H1 (cell line): ENCODE results near the gene FEZF1. TPM values are rescaled to one million over a fixed set of nuclear protein-coding genes. Genes with fewer than 3 reads are reported as not detected.

Experiments used
- BCL11A ChIP-seq, 2 experiments: IDR thresholded peaks; one replicate each; pipeline ENCODE4 v1.6.1; 2011; ENCODE audit warnings: low read depth in 2 of 2, low read length in 2 of 2, mild to moderate bottlenecking in 2 of 2
- CEBPB ChIP-seq: IDR thresholded peaks from 2 replicates; pipeline ENCODE4 v1.6.1; 2012; ENCODE audit warnings: low read depth, low read length
- CHD1 ChIP-seq: IDR thresholded peaks from 2 replicates; pipeline ENCODE4 v1.6.1; 2012; ENCODE audit warnings: low read depth, low read length, improper control_type of control experiment
- EGR1 ChIP-seq: IDR thresholded peaks from 2 replicates; pipeline ENCODE4 v1.6.1; 2011; ENCODE audit warnings: low read depth, low read length, borderline replicate concordance
- GABPA ChIP-seq: IDR thresholded peaks from 2 replicates; pipeline ENCODE4 v1.6.1; 2011; ENCODE audit warnings: mild to moderate bottlenecking, low read length, moderate library complexity, borderline replicate concordance; ENCODE audit not compliant: insufficient read depth
- SUZ12 ChIP-seq: fragments of 200-600 bp; sonication (generic); IDR thresholded peaks from 2 replicates; pipeline ENCODE4 v1.6.1; 2012; ENCODE audit warnings: mild to moderate bottlenecking, inconsistent platforms, low read length, moderate library complexity, mixed read lengths
- TAF7 ChIP-seq: optimal IDR thresholded peaks from 2 replicates; pipeline ENCODE3; 2011; ENCODE audit warnings: low read depth, mild to moderate bottlenecking, inconsistent platforms, low read length, moderate library complexity, borderline replicate concordance
- TBP ChIP-seq: IDR thresholded peaks from 2 replicates; pipeline ENCODE4 v1.6.1; 2011; ENCODE audit warnings: low read depth, low read length, improper control_type of control experiment
- YY1 ChIP-seq: IDR thresholded peaks from 2 replicates; pipeline ENCODE4 v1.6.1; 2011; ENCODE audit warnings: low read depth, mild to moderate bottlenecking, low read length
- polyA plus RNA-seq, 7 experiments: library from polyadenylated mRNA; depleted of rRNA in 3 of 7; stranded (reverse) in 5 of 7; unstranded in 2 of 7; fragments of >200 nt in 5 of 7; fragments of 200-250 nt in 2 of 7; gene quantifications; 1 replicate in 5 of 7; 2 replicates in 1 of 7; 4 replicates in 1 of 7; pipeline versions ENCODE4 v1.2.1 to v1.2.3, GENCODE V29; 2011 to 2013; ENCODE audit warnings: missing spikeins in 2 of 7, mixed read lengths in 2 of 7
- total RNA-seq: library from RNA; stranded (reverse); fragmentation: NEBNext Ultra II Directional; extraction: Animal tissue kit (Norgen Biotek cat#: 25700); gene quantifications from 2 replicates; pipeline ENCODE4 v1.2.1, GENCODE V29; 2021
- TF ChIP-seq, protein P1 (sequence below): fragments of 300-600 bp; sonication (generic); IDR thresholded peaks from 2 replicates; pipeline ENCODE4 v1.7.1; 2012; ENCODE audit warnings: low read length, moderate library complexity, mild to moderate bottlenecking, inconsistent platforms; ENCODE audit not compliant: insufficient replicate concordance

FEZF1 gene
- total and polyA plus RNA-seq, 2 of the 8 experiments (the other 6 are each of a cell fraction or from before 2014, with no cell fraction given): 10.6 to 15.7 TPM

DNA sequence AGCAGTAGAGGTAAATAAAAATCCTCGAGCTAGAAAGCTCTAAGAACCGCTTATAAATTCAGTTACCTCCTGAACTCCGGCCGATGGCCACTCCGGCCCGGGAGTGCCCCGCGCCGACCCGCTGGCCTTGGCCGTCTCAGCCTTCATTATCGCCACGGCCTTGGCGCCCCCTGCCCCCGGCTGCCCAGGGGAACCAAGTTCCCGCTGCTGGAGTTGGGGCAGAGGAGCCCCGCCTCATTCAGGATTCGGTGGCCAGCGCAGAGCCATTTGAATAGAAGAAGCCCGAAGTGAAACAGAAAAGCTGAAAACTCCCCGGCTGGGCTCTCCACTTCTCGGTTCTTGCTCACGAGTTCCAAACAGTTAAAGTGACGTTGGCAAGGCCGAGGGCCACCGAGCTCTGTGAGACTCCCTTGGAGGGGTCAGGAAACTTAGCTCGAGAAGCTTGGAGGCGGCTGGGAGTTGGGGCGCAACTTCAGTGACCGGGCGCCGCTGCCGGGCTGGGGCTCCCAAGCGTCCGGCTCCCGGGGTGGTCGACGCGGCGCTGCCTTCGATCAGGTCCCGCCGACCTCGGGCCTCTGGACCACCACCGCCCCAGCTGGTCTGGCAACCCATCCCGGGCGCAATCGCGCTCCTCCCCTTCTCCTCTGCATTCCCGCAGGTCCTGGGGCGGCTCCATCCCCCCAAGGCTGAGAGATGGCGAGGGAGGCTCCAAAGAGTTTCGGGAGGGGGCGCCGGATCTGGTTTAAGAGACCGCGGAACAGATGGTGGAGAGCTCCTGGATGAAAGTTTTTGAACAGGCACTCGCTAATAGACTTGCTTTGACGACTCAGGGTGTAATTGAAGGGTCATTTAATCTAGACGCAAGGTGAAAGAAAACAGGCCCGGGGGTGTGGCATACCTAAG is 5.8 kb upstream of the FEZF1 start (continued):
- TF ChIP-seq CHD1: no peak
- 0 out of 2 replicates have a peak, but pooled peaks have one; percentile 42 for TF ChIP-seq TBP
- no peak for TF ChIP-seq TAF7
- TF ChIP-seq CEBPB: no peak
- no peak for TF ChIP-seq GABPA
- peak; percentile 74 for TF ChIP-seq YY1
- TF ChIP-seq SUZ12: peak; percentile 88; the same call in 1 of the 2 replicates
- TF ChIP-seq, protein P1, sequence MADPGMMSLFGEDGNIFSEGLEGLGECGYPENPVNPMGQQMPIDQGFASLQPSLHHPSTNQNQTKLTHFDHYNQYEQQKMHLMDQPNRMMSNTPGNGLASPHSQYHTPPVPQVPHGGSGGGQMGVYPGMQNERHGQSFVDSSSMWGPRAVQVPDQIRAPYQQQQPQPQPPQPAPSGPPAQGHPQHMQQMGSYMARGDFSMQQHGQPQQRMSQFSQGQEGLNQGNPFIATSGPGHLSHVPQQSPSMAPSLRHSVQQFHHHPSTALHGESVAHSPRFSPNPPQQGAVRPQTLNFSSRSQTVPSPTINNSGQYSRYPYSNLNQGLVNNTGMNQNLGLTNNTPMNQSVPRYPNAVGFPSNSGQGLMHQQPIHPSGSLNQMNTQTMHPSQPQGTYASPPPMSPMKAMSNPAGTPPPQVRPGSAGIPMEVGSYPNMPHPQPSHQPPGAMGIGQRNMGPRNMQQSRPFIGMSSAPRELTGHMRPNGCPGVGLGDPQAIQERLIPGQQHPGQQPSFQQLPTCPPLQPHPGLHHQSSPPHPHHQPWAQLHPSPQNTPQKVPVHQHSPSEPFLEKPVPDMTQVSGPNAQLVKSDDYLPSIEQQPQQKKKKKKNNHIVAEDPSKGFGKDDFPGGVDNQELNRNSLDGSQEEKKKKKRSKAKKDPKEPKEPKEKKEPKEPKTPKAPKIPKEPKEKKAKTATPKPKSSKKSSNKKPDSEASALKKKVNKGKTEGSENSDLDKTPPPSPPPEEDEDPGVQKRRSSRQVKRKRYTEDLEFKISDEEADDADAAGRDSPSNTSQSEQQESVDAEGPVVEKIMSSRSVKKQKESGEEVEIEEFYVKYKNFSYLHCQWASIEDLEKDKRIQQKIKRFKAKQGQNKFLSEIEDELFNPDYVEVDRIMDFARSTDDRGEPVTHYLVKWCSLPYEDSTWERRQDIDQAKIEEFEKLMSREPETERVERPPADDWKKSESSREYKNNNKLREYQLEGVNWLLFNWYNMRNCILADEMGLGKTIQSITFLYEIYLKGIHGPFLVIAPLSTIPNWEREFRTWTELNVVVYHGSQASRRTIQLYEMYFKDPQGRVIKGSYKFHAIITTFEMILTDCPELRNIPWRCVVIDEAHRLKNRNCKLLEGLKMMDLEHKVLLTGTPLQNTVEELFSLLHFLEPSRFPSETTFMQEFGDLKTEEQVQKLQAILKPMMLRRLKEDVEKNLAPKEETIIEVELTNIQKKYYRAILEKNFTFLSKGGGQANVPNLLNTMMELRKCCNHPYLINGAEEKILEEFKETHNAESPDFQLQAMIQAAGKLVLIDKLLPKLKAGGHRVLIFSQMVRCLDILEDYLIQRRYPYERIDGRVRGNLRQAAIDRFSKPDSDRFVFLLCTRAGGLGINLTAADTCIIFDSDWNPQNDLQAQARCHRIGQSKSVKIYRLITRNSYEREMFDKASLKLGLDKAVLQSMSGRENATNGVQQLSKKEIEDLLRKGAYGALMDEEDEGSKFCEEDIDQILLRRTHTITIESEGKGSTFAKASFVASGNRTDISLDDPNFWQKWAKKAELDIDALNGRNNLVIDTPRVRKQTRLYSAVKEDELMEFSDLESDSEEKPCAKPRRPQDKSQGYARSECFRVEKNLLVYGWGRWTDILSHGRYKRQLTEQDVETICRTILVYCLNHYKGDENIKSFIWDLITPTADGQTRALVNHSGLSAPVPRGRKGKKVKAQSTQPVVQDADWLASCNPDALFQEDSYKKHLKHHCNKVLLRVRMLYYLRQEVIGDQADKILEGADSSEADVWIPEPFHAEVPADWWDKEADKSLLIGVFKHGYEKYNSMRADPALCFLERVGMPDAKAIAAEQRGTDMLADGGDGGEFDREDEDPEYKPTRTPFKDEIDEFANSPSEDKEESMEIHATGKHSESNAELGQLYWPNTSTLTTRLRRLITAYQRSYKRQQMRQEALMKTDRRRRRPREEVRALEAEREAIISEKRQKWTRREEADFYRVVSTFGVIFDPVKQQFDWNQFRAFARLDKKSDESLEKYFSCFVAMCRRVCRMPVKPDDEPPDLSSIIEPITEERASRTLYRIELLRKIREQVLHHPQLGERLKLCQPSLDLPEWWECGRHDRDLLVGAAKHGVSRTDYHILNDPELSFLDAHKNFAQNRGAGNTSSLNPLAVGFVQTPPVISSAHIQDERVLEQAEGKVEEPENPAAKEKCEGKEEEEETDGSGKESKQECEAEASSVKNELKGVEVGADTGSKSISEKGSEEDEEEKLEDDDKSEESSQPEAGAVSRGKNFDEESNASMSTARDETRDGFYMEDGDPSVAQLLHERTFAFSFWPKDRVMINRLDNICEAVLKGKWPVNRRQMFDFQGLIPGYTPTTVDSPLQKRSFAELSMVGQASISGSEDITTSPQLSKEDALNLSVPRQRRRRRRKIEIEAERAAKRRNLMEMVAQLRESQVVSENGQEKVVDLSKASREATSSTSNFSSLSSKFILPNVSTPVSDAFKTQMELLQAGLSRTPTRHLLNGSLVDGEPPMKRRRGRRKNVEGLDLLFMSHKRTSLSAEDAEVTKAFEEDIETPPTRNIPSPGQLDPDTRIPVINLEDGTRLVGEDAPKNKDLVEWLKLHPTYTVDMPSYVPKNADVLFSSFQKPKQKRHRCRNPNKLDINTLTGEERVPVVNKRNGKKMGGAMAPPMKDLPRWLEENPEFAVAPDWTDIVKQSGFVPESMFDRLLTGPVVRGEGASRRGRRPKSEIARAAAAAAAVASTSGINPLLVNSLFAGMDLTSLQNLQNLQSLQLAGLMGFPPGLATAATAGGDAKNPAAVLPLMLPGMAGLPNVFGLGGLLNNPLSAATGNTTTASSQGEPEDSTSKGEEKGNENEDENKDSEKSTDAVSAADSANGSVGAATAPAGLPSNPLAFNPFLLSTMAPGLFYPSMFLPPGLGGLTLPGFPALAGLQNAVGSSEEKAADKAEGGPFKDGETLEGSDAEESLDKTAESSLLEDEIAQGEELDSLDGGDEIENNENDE: no peak
- peak; percentile 64 for TF ChIP-seq EGR1
- TF ChIP-seq BCL11A (IDR thresholded peaks at IDR 0.05; ENCODE audit: low read depth in 2 of 2, low read length in 2 of 2): no peak
